Measurements from ENCODE around the gene C20orf96.

C20orf96 gene

DNA sequence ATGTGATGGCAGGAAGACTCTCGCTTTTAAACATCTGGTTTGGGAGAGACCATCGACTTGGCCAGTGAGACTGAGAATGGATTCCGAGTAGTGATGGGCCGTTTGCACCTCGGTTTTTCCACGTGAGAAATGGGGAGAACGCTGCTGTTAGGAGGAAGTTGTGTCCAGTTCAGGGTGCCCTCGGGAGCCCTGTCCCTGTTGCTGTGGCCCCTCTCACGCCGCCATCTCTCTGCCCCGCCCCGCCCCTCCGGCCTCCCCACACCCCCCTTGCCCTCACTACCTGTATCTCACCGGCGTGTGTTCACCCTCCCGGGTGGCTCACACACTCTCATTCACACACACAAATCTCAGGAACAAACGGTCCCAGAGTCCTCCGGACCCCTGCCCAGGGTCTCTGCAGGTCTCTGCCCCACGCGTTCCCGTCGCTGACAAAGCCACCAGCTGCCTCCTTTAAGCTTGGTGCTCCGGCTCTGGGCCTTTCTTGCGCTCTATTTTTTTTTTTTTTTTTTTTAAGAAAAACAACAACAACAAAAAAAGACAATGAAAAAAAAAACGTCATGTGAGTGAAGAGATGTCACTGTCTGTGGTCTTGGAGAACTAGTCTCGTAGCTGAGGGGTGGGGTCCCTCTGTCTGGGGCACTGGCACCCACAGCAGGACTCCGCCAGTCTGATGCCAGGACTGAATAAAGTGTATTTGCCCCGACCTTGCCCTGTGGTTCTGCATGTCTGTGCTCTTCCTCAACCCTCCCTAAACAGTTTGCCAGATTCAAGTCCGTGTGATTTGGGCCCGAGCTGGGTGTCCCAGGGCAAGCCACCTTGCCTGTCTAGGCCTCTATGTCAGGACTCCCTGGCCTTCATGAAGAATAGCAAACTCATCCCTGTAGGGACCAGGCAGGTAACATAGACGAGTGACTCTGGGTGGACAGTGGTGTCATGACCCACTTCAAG is 37.8 kb upstream of the C20orf96 start:
- peak overlapping the region; percentile 67 for H3K4me3 ChIP-seq (replicated peaks; ENCODE audit: low read depth, low read length)
- TF ChIP-seq, protein P1, sequence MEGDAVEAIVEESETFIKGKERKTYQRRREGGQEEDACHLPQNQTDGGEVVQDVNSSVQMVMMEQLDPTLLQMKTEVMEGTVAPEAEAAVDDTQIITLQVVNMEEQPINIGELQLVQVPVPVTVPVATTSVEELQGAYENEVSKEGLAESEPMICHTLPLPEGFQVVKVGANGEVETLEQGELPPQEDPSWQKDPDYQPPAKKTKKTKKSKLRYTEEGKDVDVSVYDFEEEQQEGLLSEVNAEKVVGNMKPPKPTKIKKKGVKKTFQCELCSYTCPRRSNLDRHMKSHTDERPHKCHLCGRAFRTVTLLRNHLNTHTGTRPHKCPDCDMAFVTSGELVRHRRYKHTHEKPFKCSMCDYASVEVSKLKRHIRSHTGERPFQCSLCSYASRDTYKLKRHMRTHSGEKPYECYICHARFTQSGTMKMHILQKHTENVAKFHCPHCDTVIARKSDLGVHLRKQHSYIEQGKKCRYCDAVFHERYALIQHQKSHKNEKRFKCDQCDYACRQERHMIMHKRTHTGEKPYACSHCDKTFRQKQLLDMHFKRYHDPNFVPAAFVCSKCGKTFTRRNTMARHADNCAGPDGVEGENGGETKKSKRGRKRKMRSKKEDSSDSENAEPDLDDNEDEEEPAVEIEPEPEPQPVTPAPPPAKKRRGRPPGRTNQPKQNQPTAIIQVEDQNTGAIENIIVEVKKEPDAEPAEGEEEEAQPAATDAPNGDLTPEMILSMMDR (IDR thresholded peaks at IDR 0.05; ENCODE audit: low read depth, low read length, missing control alignments) = no peak
- DNase-seq (ENCODE audit: extremely low read depth, low read depth) = no peak

- peak overlapping the region; percentile 67 for H3K4me3 ChIP-seq (replicated peaks; ENCODE audit: low read depth, low read length)
- TF ChIP-seq, protein P1 (IDR thresholded peaks at IDR 0.05; ENCODE audit: low read depth, low read length, missing control alignments) = no peak
- DNase-seq (ENCODE audit: extremely low read depth, low read depth) = peak; percentile 75
These were observed 36.9 kb upstream of the C20orf96 start for GRCh38 chr20:327186-328026.

- peak overlapping the region; percentile 67 for H3K4me3 ChIP-seq (replicated peaks; ENCODE audit: low read depth, low read length)
- TF ChIP-seq, protein P1 (IDR thresholded peaks at IDR 0.05; ENCODE audit: low read depth, low read length, missing control alignments) = no peak
- no peak for DNase-seq (ENCODE audit: extremely low read depth, low read depth)
These were observed 36.2 kb upstream of the C20orf96 start for GRCh38 chr20:326645-327185.

- peak overlapping the region; percentile 67 for H3K4me3 ChIP-seq (replicated peaks; ENCODE audit: low read depth, low read length)
- TF ChIP-seq, protein P1 (IDR thresholded peaks at IDR 0.05; ENCODE audit: low read depth, low read length, missing control alignments) = no peak
- no peak for DNase-seq (ENCODE audit: extremely low read depth, low read depth)
These were observed 35.5 kb upstream of the C20orf96 start for GRCh38 chr20:325889-326644.

DNA sequence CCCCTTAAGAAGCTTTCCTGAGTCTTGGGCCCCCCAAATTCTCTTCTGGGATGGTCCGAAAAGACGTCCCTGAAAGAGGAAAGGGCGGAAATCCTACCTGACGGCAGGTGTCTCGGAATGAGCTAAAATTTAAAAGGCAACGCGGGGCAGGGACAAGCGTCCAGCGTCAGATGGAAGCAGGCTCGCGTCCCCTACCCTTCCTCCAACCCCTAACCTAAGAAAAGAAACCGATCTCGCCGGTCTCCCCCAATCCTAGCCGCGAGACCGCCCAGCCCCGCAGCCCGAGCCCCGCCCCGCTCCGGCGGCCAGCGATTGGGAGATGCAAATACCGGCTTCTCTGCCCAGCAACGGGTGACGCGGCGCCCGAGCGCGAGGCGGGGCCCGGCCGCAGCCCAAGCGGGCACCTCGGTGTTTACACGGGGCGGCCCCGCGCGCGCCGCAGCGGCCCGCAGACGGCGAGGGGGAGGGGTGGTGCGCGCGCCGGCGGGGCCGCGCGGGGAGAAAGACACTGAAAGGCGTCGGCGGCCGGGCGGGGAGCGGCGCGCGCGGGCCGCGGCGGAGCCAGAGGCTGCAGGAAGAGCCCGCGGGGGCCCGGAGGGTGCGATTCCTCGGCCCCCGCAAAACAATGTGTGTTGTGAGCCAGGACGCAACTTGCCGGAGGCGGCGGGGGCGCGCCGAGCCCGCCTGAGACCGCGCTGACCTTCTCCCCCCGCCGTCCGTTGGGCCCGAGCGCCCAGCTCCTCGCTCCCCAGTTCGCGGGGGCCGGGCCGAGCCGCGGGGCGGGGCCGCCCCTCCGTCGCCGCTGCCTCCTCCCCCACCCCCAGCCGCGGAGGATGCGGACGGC is 34.7 kb upstream of the C20orf96 start, which contains the start of gene SOX12:
TSS of gene SOX12 (plus strand) at position 508 of the 844 bp plus-strand sequence. CDS start 373 bp downstream, outside the sequence.
- DNase-seq (ENCODE audit: extremely low read depth, low read depth) = no peak
- TF ChIP-seq, protein P1 (IDR thresholded peaks at IDR 0.05; ENCODE audit: low read depth, low read length, missing control alignments) = no peak
- peak within 1 kb of the TSS; percentile 67 for H3K4me3 ChIP-seq (replicated peaks; ENCODE audit: low read depth, low read length)
